GM12875 (cell line): ENCODE measurements around the gene OR4D11.

Experiments
- H3K4me3 ChIP-seq: one replicate; pipeline ENCODE4 v1.5.1; 2011; ENCODE audit warnings: low read depth, low read length, control low read depth
- CTCF ChIP-seq: IDR thresholded peaks from 2 replicates; pipeline ENCODE4 v1.5.1; 2011; ENCODE audit warnings: low read depth, mild to moderate bottlenecking, control low read depth, inconsistent platforms, low read length, moderate library complexity, borderline replicate concordance; ENCODE audit not compliant: insufficient read depth

OR4D11 gene

GRCh38 chr11:59503276-59503675, at the start of gene OR4D11:
OR4D11 (plus strand) TSS chr11:59503576; CDS start chr11:59503576, 0 bp downstream.
- no peak for TF ChIP-seq CTCF
- no peak within 1 kb of the TSS for H3K4me3 ChIP-seq

GRCh38 chr11:59456661-59457060, 46.7 kb upstream of the OR4D11 start, which contains the start of gene OR4D6:
OR4D6 (plus strand) TSS chr11:59456961; CDS start chr11:59456961, 0 bp downstream.
- no peak within 1 kb of the TSS for H3K4me3 ChIP-seq
- no peak for TF ChIP-seq CTCF

- no peak overlapping the region for H3K4me3 ChIP-seq
- no peak for TF ChIP-seq CTCF
Observed at GRCh38 chr11:59459916-59460315, 43.5 kb upstream of the OR4D11 start.

GRCh38 chr11:59463190-59463641, 40.2 kb upstream of the OR4D11 start:
- TF ChIP-seq CTCF = no peak
- H3K4me3 ChIP-seq = no peak overlapping the region

- no peak within 1 kb of the TSS for H3K4me3 ChIP-seq
- TF ChIP-seq CTCF = no peak
Observed at GRCh38 chr11:59473015-59473414, 30.4 kb upstream of the OR4D11 start, which contains the start of gene OR4D10. OR4D10 (plus strand) TSS chr11:59473315; CDS start chr11:59477430, 4,115 bp downstream.

GRCh38 chr11:59475176-59475575, 28.2 kb upstream of the OR4D11 start:
- no peak for TF ChIP-seq CTCF
- no peak overlapping the region for H3K4me3 ChIP-seq

GRCh38 chr11:59479906-59480305, 23.5 kb upstream of the OR4D11 start:
- no peak for TF ChIP-seq CTCF
- H3K4me3 ChIP-seq = no peak overlapping the region
